HL-60 (cell line): ENCODE results near the gene FARS2.

Experiments
- DNase-seq, 2 experiments: peaks; one replicate each; pipeline ENCODE4 v3.0.0-alpha.2; 2010 to 2020; ENCODE audit warnings: low read depth in 1 of 2, low spot score in 1 of 2
- H3K27ac ChIP-seq: fragments of 250-450 bp; sonication (Bioruptor Pico); replicated peaks from 2 replicates; pipeline ENCODE4 v1.5.1; 2020; ENCODE audit warnings: mild to moderate bottlenecking, moderate library complexity
- H3K27me3 ChIP-seq: fragments of 250-450 bp; sonication (Bioruptor Pico); 2 replicates; pipeline ENCODE4 v1.5.1; 2021; ENCODE audit warnings: mild to moderate bottlenecking, moderate library complexity; ENCODE audit not compliant: insufficient read depth, poor library complexity, severe bottlenecking
- H3K4me3 ChIP-seq: replicated peaks from 2 replicates; pipeline ENCODE4 v1.5.1; 2011; ENCODE audit warnings: mild to moderate bottlenecking, control low read depth, low read length; ENCODE audit not compliant: insufficient read depth
- GABPA ChIP-seq: IDR thresholded peaks from 2 replicates; pipeline ENCODE4 v1.6.1; 2012; ENCODE audit warnings: low read depth
- POLR2AphosphoS5 ChIP-seq: IDR thresholded peaks from 2 replicates; pipeline ENCODE4 v1.6.1; 2012; ENCODE audit warnings: low read depth
- SPI1 ChIP-seq: IDR thresholded peaks from 2 replicates; pipeline ENCODE4 v1.6.1; 2012; ENCODE audit warnings: low read depth, mild to moderate bottlenecking, borderline replicate concordance
- TF ChIP-seq, protein P1 (sequence below): IDR thresholded peaks from one replicate; pipeline ENCODE4 v1.5.1; 2011; ENCODE audit warnings: low read length, control low read depth, inconsistent platforms; ENCODE audit not compliant: insufficient read depth
- TF ChIP-seq, protein P2 (sequence below): IDR thresholded peaks from 2 replicates; pipeline ENCODE4 v1.6.1; 2012; ENCODE audit warnings: low read depth; ENCODE audit not compliant: insufficient replicate concordance

The FARS2 gene

DNA sequence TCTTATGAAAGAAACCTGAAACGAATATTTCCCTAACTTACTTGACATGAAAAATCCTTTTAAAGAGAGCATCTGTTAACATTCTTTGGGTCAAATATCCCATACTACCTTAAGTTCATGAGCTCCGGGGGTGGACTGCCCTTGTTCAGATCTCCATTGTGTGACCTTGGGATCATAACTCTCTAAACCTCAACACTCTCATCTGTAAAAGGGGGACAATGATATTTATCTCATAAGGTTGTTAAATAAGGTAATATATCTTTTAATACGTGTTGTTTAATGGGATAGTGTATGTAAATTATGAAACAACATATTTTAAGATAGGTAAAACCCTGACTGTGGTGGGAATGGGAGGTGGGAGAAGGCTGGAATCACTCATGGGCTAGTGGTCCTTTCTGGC lies 326.3 kb downstream of the FARS2 start:
- H3K27ac ChIP-seq = no peak overlapping the region
- H3K27me3 ChIP-seq = no peaks in the 10 kb centered on the region
- no peak for DNase-seq
- H3K4me3 ChIP-seq = no peak overlapping the region
- TF ChIP-seq SPI1 = no peak
- no peak for TF ChIP-seq POLR2AphosphoS5
- TF ChIP-seq, protein P1, sequence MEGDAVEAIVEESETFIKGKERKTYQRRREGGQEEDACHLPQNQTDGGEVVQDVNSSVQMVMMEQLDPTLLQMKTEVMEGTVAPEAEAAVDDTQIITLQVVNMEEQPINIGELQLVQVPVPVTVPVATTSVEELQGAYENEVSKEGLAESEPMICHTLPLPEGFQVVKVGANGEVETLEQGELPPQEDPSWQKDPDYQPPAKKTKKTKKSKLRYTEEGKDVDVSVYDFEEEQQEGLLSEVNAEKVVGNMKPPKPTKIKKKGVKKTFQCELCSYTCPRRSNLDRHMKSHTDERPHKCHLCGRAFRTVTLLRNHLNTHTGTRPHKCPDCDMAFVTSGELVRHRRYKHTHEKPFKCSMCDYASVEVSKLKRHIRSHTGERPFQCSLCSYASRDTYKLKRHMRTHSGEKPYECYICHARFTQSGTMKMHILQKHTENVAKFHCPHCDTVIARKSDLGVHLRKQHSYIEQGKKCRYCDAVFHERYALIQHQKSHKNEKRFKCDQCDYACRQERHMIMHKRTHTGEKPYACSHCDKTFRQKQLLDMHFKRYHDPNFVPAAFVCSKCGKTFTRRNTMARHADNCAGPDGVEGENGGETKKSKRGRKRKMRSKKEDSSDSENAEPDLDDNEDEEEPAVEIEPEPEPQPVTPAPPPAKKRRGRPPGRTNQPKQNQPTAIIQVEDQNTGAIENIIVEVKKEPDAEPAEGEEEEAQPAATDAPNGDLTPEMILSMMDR = no peak
- TF ChIP-seq GABPA = no peak
- TF ChIP-seq, protein P2, sequence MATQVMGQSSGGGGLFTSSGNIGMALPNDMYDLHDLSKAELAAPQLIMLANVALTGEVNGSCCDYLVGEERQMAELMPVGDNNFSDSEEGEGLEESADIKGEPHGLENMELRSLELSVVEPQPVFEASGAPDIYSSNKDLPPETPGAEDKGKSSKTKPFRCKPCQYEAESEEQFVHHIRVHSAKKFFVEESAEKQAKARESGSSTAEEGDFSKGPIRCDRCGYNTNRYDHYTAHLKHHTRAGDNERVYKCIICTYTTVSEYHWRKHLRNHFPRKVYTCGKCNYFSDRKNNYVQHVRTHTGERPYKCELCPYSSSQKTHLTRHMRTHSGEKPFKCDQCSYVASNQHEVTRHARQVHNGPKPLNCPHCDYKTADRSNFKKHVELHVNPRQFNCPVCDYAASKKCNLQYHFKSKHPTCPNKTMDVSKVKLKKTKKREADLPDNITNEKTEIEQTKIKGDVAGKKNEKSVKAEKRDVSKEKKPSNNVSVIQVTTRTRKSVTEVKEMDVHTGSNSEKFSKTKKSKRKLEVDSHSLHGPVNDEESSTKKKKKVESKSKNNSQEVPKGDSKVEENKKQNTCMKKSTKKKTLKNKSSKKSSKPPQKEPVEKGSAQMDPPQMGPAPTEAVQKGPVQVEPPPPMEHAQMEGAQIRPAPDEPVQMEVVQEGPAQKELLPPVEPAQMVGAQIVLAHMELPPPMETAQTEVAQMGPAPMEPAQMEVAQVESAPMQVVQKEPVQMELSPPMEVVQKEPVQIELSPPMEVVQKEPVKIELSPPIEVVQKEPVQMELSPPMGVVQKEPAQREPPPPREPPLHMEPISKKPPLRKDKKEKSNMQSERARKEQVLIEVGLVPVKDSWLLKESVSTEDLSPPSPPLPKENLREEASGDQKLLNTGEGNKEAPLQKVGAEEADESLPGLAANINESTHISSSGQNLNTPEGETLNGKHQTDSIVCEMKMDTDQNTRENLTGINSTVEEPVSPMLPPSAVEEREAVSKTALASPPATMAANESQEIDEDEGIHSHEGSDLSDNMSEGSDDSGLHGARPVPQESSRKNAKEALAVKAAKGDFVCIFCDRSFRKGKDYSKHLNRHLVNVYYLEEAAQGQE = no peak

DNA sequence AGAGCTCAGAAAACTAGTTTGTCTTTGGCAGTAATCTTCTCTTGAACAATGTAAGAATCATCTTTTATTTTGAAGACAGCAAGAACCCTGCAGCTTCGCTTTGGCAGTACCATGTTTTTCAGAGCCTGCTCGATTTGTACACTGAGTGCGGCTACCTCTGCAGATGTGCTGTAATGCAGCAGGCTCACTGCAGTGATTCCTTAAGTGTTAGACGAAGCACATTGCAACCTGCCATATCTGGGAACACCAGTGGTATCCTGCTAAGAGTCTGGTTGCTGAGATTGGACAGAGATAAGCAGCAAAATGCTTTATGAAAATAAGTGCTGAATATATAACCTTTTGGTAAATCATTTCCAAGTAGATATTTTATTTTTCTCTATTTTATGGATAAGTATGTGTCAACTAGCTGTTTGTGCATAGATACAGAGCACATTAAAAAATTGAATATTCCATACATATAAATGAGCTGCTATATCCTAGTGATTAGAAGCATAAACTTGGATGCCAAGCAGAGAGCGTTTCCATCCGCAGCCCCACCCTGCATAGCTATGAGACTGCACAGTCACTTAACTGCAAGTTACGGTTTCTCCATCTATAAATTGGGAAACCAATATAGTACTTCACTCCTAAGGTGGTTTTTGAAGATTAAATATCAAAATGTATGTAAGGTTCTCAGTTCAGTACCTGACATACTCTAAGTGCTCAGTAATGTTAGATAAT lies 328.3 kb downstream of the FARS2 start:
- Histone ChIP-seq H3K4me3 (no peak overlapping the region), H3K27me3 (no peaks in the 10 kb centered on the region), H3K27ac (no peak overlapping the region)
- no peak for DNase-seq
- TF ChIP-seq GABPA (no peak), POLR2AphosphoS5 (no peak), SPI1 (no peak)
- TF ChIP-seq, protein P1 = no peak
- TF ChIP-seq, protein P2 = no peak

DNA sequence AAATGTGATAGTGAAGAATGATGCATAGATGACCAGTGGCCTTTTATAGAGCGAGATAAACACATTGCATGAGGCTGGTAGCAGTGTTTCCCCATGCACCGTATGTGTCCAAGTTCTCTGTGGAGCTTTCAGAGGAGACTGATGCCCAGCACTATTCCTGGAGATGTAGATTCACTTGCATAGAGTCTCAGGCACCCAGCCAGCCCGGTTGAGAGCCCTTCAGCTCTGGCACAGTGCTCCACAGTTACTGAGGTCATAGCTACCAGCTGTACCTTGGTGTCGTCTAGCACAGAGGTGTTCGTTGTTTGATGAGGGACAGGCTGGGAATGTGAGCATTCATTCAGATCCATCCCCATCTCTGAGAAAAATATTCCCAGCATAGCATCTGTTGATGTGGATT lies 328.9 kb downstream of the FARS2 start:
- no peak for DNase-seq
- TF ChIP-seq SPI1 (no peak), GABPA (no peak), POLR2AphosphoS5 (no peak)
- TF ChIP-seq, protein P1 = no peak
- TF ChIP-seq, protein P2 = no peak
- Histone ChIP-seq H3K27ac (no peak overlapping the region), H3K4me3 (no peak overlapping the region), H3K27me3 (no peaks in the 10 kb centered on the region)
